Parathyroid adenoma (tissue), 2 donors: ENCODE measurements around the gene TSC2.
"Not testable (repeated sequence)": the region's sequence is repeated elsewhere in the genome, so short reads cannot be mapped to it uniquely, and the experiment has no call there.

Experiments
- H2AFZ ChIP-seq: fragments of 300-600 bp; sonication (generic); one replicate; pipeline ENCODE4 v1.7.0; 2017; ENCODE audit warnings: antibody characterized with exemption, mild to moderate bottlenecking
- H3K27ac ChIP-seq: fragments of 300-600 bp; sonication (generic); one replicate; pipeline ENCODE4 v1.7.0; 2017
- H3K27me3 ChIP-seq: fragments of 300-600 bp; sonication (generic); one replicate; pipeline ENCODE4 v1.7.0; 2017; ENCODE audit warnings: low read length; ENCODE audit not compliant: control insufficient read depth, insufficient read depth
- H3K36me3 ChIP-seq: fragments of 300-600 bp; sonication (generic); one replicate; pipeline ENCODE4 v1.7.0; 2017; ENCODE audit warnings: low read length; ENCODE audit not compliant: control insufficient read depth, insufficient read depth
- H3K4me1 ChIP-seq: fragments of 300-600 bp; sonication (generic); one replicate; pipeline ENCODE4 v1.7.0; 2017; ENCODE audit warnings: control low read depth
- H3K4me2 ChIP-seq: fragments of 300-600 bp; sonication (generic); one replicate; pipeline ENCODE4 v1.7.0; 2017; ENCODE audit warnings: low read length
- H3K4me3 ChIP-seq: fragments of 300-600 bp; sonication (generic); one replicate; pipeline ENCODE4 v1.7.0; 2017; ENCODE audit warnings: low read depth, low read length
- H3K79me2 ChIP-seq: fragments of 300-600 bp; sonication (generic); one replicate; pipeline ENCODE4 v1.7.0; 2017; ENCODE audit warnings: control low read depth
- H3K9ac ChIP-seq: fragments of 300-600 bp; sonication (generic); one replicate; pipeline ENCODE4 v1.7.0; 2017; ENCODE audit warnings: mild to moderate bottlenecking
- H3K9me3 ChIP-seq: fragments of 300-600 bp; sonication (generic); one replicate; pipeline ENCODE4 v1.7.0; 2017; ENCODE audit warnings: low read length; ENCODE audit not compliant: control insufficient read depth
- donor health status: primary hyperparathyroidism.

Gene TSC2

GRCh38 chr16:2125609-2126008 lies 77.8 kb downstream of the TSC2 start:
- not testable (repeated sequence) for H3K27me3 ChIP-seq, H2AFZ ChIP-seq, H3K4me1 ChIP-seq, H3K9ac ChIP-seq, H3K4me2 ChIP-seq, H3K36me3 ChIP-seq, H3K9me3 ChIP-seq, H3K4me3 ChIP-seq
- peaks cover 40% of the 10 kb centered on the region for H3K79me2 ChIP-seq
- H3K27ac ChIP-seq, result peak overlapping the region; percentile 64

GRCh38 chr16:2126161-2126743 lies 78.5 kb downstream of the TSC2 start:
- not testable (repeated sequence) for H3K4me2 ChIP-seq, H3K4me1 ChIP-seq, H3K36me3 ChIP-seq, H3K27ac ChIP-seq, H3K9me3 ChIP-seq, H2AFZ ChIP-seq, H3K9ac ChIP-seq, H3K27me3 ChIP-seq, H3K4me3 ChIP-seq
- peaks cover 39% of the 10 kb centered on the region for H3K79me2 ChIP-seq

GRCh38 chr16:2126928-2127556 lies 79.3 kb downstream of the TSC2 start:
- H3K36me3 ChIP-seq, H2AFZ ChIP-seq, H3K27me3 ChIP-seq, H3K27ac ChIP-seq, H3K9ac ChIP-seq, H3K4me1 ChIP-seq, H3K4me2 ChIP-seq, H3K4me3 ChIP-seq, H3K9me3 ChIP-seq: not testable (repeated sequence)
- H3K79me2 ChIP-seq, result peaks cover 41% of the 10 kb centered on the region

GRCh38 chr16:2127630-2128280 lies 80.0 kb downstream of the TSC2 start:
- H3K4me3 ChIP-seq, H3K27ac ChIP-seq, H3K4me1 ChIP-seq, H2AFZ ChIP-seq, H3K27me3 ChIP-seq, H3K9ac ChIP-seq, H3K9me3 ChIP-seq, H3K4me2 ChIP-seq, H3K36me3 ChIP-seq: not testable (repeated sequence)
- H3K79me2 ChIP-seq, result peaks cover 41% of the 10 kb centered on the region

GRCh38 chr16:2129251-2129650 lies 81.5 kb downstream of the TSC2 start:
- H2AFZ ChIP-seq, H3K4me3 ChIP-seq, H3K27ac ChIP-seq, H3K4me2 ChIP-seq, H3K9me3 ChIP-seq, H3K36me3 ChIP-seq, H3K4me1 ChIP-seq, H3K27me3 ChIP-seq, H3K9ac ChIP-seq: not testable (repeated sequence)
- H3K79me2 ChIP-seq, result peaks cover 43% of the 10 kb centered on the region

GRCh38 chr16:2129890-2130447 lies 82.2 kb downstream of the TSC2 start:
- H2AFZ ChIP-seq, H3K27ac ChIP-seq, H3K4me1 ChIP-seq, H3K4me3 ChIP-seq, H3K9me3 ChIP-seq, H3K9ac ChIP-seq, H3K27me3 ChIP-seq, H3K36me3 ChIP-seq, H3K4me2 ChIP-seq: not testable (repeated sequence)
- peaks cover 40% of the 10 kb centered on the region for H3K79me2 ChIP-seq

GRCh38 chr16:2133797-2134196 lies 86.0 kb downstream of the TSC2 start:
- H2AFZ ChIP-seq, H3K4me3 ChIP-seq, H3K4me2 ChIP-seq, H3K27me3 ChIP-seq, H3K9me3 ChIP-seq, H3K9ac ChIP-seq, H3K36me3 ChIP-seq, H3K4me1 ChIP-seq, H3K27ac ChIP-seq: not testable (repeated sequence)
- H3K79me2 ChIP-seq, result peaks cover 18% of the 10 kb centered on the region

- Histone ChIP-seq H3K4me2 (peak overlapping the region; percentile 47), H3K79me2 (peaks cover 15% of the 10 kb centered on the region), H3K4me3 (peak overlapping the region; percentile 27)
- H3K9ac ChIP-seq, H3K27ac ChIP-seq, H2AFZ ChIP-seq, H3K9me3 ChIP-seq, H3K27me3 ChIP-seq, H3K36me3 ChIP-seq, H3K4me1 ChIP-seq: not testable (repeated sequence)
These were observed 87.3 kb downstream of the TSC2 start for GRCh38 chr16:2135071-2135470.

- H2AFZ ChIP-seq, result peak within 1 kb of the TSS; percentile 79
- peak within 1 kb of the TSS; percentile 47 for H3K4me2 ChIP-seq
- H3K27ac ChIP-seq, result peak within 1 kb of the TSS; percentile 53
- not testable (repeated sequence) for H3K27me3 ChIP-seq, H3K4me1 ChIP-seq, H3K79me2 ChIP-seq, H3K36me3 ChIP-seq, H3K9me3 ChIP-seq, H3K9ac ChIP-seq
- peak within 1 kb of the TSS; percentile 27 for H3K4me3 ChIP-seq
These were observed 88.1 kb downstream of the TSC2 start, which contains the start of gene PKD1 for GRCh38 chr16:2135770-2136490. PKD1 (minus strand) TSS chr16:2135898; CDS start chr16:2135689, 209 bp downstream.
